K562 (cell line): ENCODE measurements around the gene ZNF362. TPM values are rescaled to one million over a fixed set of nuclear protein-coding genes. Genes with fewer than 3 reads are reported as not detected.
A peak's percentile ranks its signal among the peaks of the same experiment; 100 is the strongest.

Source experiments
- ADNP ChIP-seq: fragments of 200-800 bp; sonication (Bioruptor generic); IDR thresholded peaks from 2 replicates; pipeline ENCODE4 v1.6.1; 2016; ENCODE audit warnings: missing genetic modification characterization, missing compliant biosample characterization
- ESRRA ChIP-seq: fragments of 450-650 bp; IDR thresholded peaks from 2 replicates; pipeline ENCODE4 v1.6.1; 2014; ENCODE audit warnings: low read depth, mild to moderate bottlenecking, moderate library complexity, borderline replicate concordance
- HNRNPLL ChIP-seq: fragments of 200-400 bp; formaldehyde crosslinking; IDR thresholded peaks from 2 replicates; pipeline ENCODE4 v1.6.1; 2017; ENCODE audit warnings: low read length, low read depth, mild to moderate bottlenecking; ENCODE audit not compliant: poor library complexity, severe bottlenecking
- KDM1A ChIP-seq, 2 experiments: fragments of 450-650 bp; IDR thresholded peaks; 2 replicates each; pipeline ENCODE4 v1.6.1; 2016; ENCODE audit warnings: mild to moderate bottlenecking in 2 of 2
- ZNF253 ChIP-seq: fragments of 250-450 bp; sonication (Bioruptor Pico); conservative IDR thresholded peaks from 2 replicates; pipeline ENCODE4 v1.6.1; 2021; ENCODE audit warnings: mild to moderate bottlenecking
- polyA plus RNA-seq, 8 experiments: library from polyadenylated mRNA; depleted of rRNA in 4 of 8; stranded (reverse) in 5 of 8; unstranded in 3 of 8; fragments of >200 nt; fragmentation: Nextera tagmentation in 2 of 8; fragmentation: Illumina TruSeq in 1 of 8; extraction: Ambion mirVana in 2 of 8; extraction: Trizol in 1 of 8; gene quantifications; 2 replicates each; pipeline versions ENCODE4 v1.2.1 to v1.2.3, GENCODE V29; 2011 to 2014; ENCODE audit warnings: inconsistent platforms in 1 of 8, missing spikeins in 1 of 8
- total RNA-seq, 7 experiments: library from RNA; depleted of rRNA in 6 of 7; stranded (reverse); fragments of >200 nt in 6 of 7; fragmentation: Illumina TruSeq in 2 of 7; extraction: Trizol in 2 of 7; gene quantifications; 2 replicates each; pipeline versions ENCODE4 v1.2.1 to v1.2.3, GENCODE V29; 2011 to 2021; ENCODE audit warnings: low replicate concordance in 1 of 7
- TF ChIP-seq, protein P1 (sequence below): fragments of 450-650 bp; IDR thresholded peaks from 2 replicates; pipeline ENCODE4 v1.7.0; 2016; ENCODE audit warnings: borderline replicate concordance
- TF ChIP-seq, protein P2 (sequence below): sonication (generic); formaldehyde crosslinking; IDR thresholded peaks from 2 replicates; pipeline ENCODE4 v1.8.0; 2022; ENCODE audit warnings: mild to moderate bottlenecking, missing genetic modification reagents, borderline replicate concordance
- TF ChIP-seq, protein P3 (sequence below): sonication (generic); formaldehyde crosslinking; IDR thresholded peaks from 2 replicates; pipeline ENCODE4 v1.4.0; 2020; ENCODE audit warnings: mild to moderate bottlenecking, missing genetic modification reagents

ZNF362 gene
- total and polyA plus RNA-seq, 9 of the 15 experiments (the other 6 are each of a cell fraction or from before 2014, with no cell fraction given), result 0.01 to 1.1 (median 0.35) TPM; not detected in 1

DNA sequence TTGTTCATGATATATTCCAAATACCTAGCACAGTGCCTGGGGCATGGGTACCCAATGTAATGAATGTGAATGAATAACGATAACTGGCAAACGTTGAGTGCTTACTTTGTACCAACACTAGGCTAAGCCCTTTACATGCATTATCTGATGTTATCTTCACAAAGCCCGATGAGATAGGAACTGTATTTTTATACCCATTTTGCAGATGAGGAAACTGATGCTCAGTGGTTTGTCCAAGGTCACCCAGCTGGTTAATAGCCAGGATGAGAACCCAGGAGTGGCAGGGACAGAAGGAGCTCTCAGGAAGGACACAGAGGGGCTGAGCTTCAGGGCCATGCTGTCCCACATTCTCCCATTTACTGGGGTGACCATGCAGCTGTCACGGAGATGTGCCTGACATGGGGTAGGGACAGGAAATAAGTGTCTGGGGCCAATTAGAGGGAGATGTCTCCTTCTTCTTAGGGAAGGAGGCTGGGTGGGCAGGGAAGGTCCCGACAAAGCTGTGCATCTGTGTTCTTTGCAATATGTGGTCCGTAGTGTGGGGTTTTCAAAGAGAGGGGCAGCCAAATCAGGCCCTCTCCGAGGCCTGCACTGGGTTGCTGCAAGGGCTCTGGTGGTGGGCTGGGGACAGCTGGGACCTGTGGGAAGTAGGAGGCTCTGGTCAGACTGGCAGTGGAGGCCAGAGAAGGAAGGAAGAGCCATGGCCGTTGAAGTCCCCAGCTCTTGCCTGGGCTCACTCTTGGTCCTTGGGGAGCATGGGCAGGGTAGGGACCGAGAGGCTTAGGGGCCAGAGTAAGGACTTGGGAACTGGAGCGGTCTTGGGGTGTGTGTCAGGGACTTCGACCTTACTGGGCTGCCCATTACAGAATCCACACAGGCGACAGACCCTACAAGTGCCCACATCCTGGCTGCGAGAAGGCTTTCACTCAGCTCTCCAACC is 38.0 kb downstream of the ZNF362 start (continued):
- TF ChIP-seq, protein P1, sequence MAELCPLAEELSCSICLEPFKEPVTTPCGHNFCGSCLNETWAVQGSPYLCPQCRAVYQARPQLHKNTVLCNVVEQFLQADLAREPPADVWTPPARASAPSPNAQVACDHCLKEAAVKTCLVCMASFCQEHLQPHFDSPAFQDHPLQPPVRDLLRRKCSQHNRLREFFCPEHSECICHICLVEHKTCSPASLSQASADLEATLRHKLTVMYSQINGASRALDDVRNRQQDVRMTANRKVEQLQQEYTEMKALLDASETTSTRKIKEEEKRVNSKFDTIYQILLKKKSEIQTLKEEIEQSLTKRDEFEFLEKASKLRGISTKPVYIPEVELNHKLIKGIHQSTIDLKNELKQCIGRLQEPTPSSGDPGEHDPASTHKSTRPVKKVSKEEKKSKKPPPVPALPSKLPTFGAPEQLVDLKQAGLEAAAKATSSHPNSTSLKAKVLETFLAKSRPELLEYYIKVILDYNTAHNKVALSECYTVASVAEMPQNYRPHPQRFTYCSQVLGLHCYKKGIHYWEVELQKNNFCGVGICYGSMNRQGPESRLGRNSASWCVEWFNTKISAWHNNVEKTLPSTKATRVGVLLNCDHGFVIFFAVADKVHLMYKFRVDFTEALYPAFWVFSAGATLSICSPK, result no peak
- TF ChIP-seq ZNF253 (CRISPR knock-in tag) (no peak), ESRRA (peak; percentile 87), KDM1A (IDR thresholded peaks at IDR 0.05) (0 out of 4 replicates have a peak, but pooled peaks of 1 of the 2 experiments have one; percentile 26), HNRNPLL (no peak), ADNP (tag) (0 out of 2 replicates have a peak, but pooled peaks have one; percentile 41)
- TF ChIP-seq, protein P2, sequence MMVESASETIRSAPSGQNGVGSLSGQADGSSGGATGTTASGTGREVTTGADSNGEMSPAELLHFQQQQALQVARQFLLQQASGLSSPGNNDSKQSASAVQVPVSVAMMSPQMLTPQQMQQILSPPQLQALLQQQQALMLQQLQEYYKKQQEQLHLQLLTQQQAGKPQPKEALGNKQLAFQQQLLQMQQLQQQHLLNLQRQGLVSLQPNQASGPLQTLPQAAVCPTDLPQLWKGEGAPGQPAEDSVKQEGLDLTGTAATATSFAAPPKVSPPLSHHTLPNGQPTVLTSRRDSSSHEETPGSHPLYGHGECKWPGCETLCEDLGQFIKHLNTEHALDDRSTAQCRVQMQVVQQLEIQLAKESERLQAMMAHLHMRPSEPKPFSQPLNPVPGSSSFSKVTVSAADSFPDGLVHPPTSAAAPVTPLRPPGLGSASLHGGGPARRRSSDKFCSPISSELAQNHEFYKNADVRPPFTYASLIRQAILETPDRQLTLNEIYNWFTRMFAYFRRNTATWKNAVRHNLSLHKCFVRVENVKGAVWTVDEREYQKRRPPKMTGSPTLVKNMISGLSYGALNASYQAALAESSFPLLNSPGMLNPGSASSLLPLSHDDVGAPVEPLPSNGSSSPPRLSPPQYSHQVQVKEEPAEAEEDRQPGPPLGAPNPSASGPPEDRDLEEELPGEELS, result no peak
- TF ChIP-seq, protein P3, sequence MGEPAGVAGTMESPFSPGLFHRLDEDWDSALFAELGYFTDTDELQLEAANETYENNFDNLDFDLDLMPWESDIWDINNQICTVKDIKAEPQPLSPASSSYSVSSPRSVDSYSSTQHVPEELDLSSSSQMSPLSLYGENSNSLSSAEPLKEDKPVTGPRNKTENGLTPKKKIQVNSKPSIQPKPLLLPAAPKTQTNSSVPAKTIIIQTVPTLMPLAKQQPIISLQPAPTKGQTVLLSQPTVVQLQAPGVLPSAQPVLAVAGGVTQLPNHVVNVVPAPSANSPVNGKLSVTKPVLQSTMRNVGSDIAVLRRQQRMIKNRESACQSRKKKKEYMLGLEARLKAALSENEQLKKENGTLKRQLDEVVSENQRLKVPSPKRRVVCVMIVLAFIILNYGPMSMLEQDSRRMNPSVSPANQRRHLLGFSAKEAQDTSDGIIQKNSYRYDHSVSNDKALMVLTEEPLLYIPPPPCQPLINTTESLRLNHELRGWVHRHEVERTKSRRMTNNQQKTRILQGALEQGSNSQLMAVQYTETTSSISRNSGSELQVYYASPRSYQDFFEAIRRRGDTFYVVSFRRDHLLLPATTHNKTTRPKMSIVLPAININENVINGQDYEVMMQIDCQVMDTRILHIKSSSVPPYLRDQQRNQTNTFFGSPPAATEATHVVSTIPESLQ (CRISPR knock-in tag), result no peak
